Measurements from ENCODE around the gene PRKG1. TPM values are rescaled to one million over a fixed set of nuclear protein-coding genes. Genes with fewer than 3 reads are reported as not detected.

PRKG1 gene
- total RNA-seq, 1 donor = 19.5 TPM

GRCh38 chr10:52110576-52110975 is 1036.3 kb downstream of the PRKG1 start:
- Histone ChIP-seq H3K4me3 (ENCODE audit: insufficient read depth, low read length) (no peak overlapping the region), H3K36me3 (ENCODE audit: insufficient read depth, low read length) (no peaks in the 10 kb centered on the region), H2AFZ (ENCODE audit: low read length) (no peak overlapping the region), H3K9me3 (ENCODE audit: low read depth, low read length) (no peaks in the 10 kb centered on the region), H3K4me2 (ENCODE audit: insufficient read depth, low read length) (no peak overlapping the region), H3K27me3 (ENCODE audit: insufficient read depth, low read length) (no peaks in the 10 kb centered on the region), H3K27ac (ENCODE audit: low read depth, low read length) (no peak overlapping the region), H4K20me1 (ENCODE audit: insufficient read depth, low read length) (no peaks in the 10 kb centered on the region), H3K4me1 (ENCODE audit: insufficient read depth, low read length) (no peaks in the 10 kb centered on the region), H3K79me2 (ENCODE audit: insufficient read depth, low read length) (no peaks in the 10 kb centered on the region)
- DNase-seq (ENCODE audit: insufficient read length, low spot score, missing footprints) = no peak
- TF ChIP-seq, protein P1, sequence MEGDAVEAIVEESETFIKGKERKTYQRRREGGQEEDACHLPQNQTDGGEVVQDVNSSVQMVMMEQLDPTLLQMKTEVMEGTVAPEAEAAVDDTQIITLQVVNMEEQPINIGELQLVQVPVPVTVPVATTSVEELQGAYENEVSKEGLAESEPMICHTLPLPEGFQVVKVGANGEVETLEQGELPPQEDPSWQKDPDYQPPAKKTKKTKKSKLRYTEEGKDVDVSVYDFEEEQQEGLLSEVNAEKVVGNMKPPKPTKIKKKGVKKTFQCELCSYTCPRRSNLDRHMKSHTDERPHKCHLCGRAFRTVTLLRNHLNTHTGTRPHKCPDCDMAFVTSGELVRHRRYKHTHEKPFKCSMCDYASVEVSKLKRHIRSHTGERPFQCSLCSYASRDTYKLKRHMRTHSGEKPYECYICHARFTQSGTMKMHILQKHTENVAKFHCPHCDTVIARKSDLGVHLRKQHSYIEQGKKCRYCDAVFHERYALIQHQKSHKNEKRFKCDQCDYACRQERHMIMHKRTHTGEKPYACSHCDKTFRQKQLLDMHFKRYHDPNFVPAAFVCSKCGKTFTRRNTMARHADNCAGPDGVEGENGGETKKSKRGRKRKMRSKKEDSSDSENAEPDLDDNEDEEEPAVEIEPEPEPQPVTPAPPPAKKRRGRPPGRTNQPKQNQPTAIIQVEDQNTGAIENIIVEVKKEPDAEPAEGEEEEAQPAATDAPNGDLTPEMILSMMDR (IDR thresholded peaks at IDR 0.05; ENCODE audit: extremely low read depth, low read depth, low read length) = no peak

DNA sequence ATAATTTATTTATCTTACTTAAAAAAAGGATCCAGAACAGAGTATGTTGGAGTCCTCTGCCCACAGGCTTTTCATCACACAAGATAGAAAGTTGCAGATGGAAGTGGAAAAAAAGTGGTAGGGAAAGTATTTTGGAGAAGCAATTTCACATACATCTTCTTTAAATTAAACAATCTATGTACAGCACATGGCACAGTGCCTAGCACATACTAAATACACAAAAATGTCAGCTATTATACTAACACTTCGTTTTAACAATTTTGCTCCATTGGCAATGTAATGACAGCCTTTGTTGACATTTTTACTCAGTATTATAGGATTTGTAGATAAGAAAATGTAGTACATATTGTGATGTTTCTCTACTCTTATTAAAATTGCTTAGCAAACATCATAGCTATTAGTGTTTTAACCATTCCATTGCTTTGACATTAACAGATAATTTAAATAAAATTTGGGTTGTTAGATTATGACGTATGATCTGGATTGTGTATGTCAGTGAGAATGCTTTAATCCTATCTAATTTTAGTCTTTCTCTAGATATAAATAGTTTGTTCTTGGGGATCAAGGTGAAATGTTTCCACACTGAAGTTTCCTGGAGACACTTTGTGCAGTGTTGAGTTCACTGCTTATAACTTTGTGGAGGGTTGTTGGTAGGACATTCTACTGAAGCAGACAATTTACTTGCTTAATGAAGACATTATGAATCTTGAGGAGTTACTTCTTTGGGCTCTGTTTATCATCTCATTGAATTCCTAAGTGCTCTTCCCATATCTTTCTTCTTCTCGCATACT is 1037.0 kb downstream of the PRKG1 start:
- H3K4me1 ChIP-seq (ENCODE audit: insufficient read depth, low read length) = no peaks in the 10 kb centered on the region
- H3K4me2 ChIP-seq (ENCODE audit: insufficient read depth, low read length) = no peak overlapping the region
- no peaks in the 10 kb centered on the region for H3K36me3 ChIP-seq (ENCODE audit: insufficient read depth, low read length)
- H3K79me2 ChIP-seq (ENCODE audit: insufficient read depth, low read length) = no peaks in the 10 kb centered on the region
- H2AFZ ChIP-seq (ENCODE audit: low read length) = no peak overlapping the region
- TF ChIP-seq, protein P1 (IDR thresholded peaks at IDR 0.05; ENCODE audit: extremely low read depth, low read depth, low read length) = no peak
- H3K27me3 ChIP-seq (ENCODE audit: insufficient read depth, low read length) = no peaks in the 10 kb centered on the region
- H3K27ac ChIP-seq (ENCODE audit: low read depth, low read length) = no peak overlapping the region
- H3K4me3 ChIP-seq (ENCODE audit: insufficient read depth, low read length) = no peak overlapping the region
- DNase-seq (ENCODE audit: insufficient read length, low spot score, missing footprints) = no peak
- H3K9me3 ChIP-seq (ENCODE audit: low read depth, low read length) = no peaks in the 10 kb centered on the region
- H4K20me1 ChIP-seq (ENCODE audit: insufficient read depth, low read length) = no peaks in the 10 kb centered on the region

GRCh38 chr10:52115823-52116222 is 1041.5 kb downstream of the PRKG1 start:
- Histone ChIP-seq H3K27me3 (ENCODE audit: insufficient read depth, low read length) (no peaks in the 10 kb centered on the region), H3K79me2 (ENCODE audit: insufficient read depth, low read length) (no peaks in the 10 kb centered on the region), H3K4me2 (ENCODE audit: insufficient read depth, low read length) (no peak overlapping the region), H2AFZ (ENCODE audit: low read length) (no peak overlapping the region), H3K4me1 (ENCODE audit: insufficient read depth, low read length) (no peaks in the 10 kb centered on the region), H3K9me3 (ENCODE audit: low read depth, low read length) (no peaks in the 10 kb centered on the region), H3K36me3 (ENCODE audit: insufficient read depth, low read length) (no peaks in the 10 kb centered on the region), H4K20me1 (ENCODE audit: insufficient read depth, low read length) (no peaks in the 10 kb centered on the region), H3K4me3 (ENCODE audit: insufficient read depth, low read length) (no peak overlapping the region), H3K27ac (ENCODE audit: low read depth, low read length) (no peak overlapping the region)
- DNase-seq (ENCODE audit: insufficient read length, low spot score, missing footprints) = no peak
- TF ChIP-seq, protein P1 (IDR thresholded peaks at IDR 0.05; ENCODE audit: extremely low read depth, low read depth, low read length) = no peak

- Histone ChIP-seq H2AFZ (ENCODE audit: low read length) (no peak overlapping the region), H3K27ac (ENCODE audit: low read depth, low read length) (no peak overlapping the region), H3K4me1 (ENCODE audit: insufficient read depth, low read length) (no peaks in the 10 kb centered on the region), H3K9me3 (ENCODE audit: low read depth, low read length) (no peaks in the 10 kb centered on the region), H3K4me2 (ENCODE audit: insufficient read depth, low read length) (no peak overlapping the region), H3K4me3 (ENCODE audit: insufficient read depth, low read length) (no peak overlapping the region), H3K27me3 (ENCODE audit: insufficient read depth, low read length) (no peaks in the 10 kb centered on the region), H3K79me2 (ENCODE audit: insufficient read depth, low read length) (no peaks in the 10 kb centered on the region), H4K20me1 (ENCODE audit: insufficient read depth, low read length) (no peaks in the 10 kb centered on the region), H3K36me3 (ENCODE audit: insufficient read depth, low read length) (no peaks in the 10 kb centered on the region)
- TF ChIP-seq, protein P1 (IDR thresholded peaks at IDR 0.05; ENCODE audit: extremely low read depth, low read depth, low read length) = no peak
- DNase-seq (ENCODE audit: insufficient read length, low spot score, missing footprints) = no peak
Measured at GRCh38 chr10:52119507-52119906, 1045.2 kb downstream of the PRKG1 start.
